Measurements from ENCODE around the gene MEF2B. TPM values are rescaled to one million over a fixed set of nuclear protein-coding genes. Genes with fewer than 3 reads are reported as not detected.

Gene MEF2B
- polyA plus RNA-seq, 2 donors: 0.31 to 0.63 TPM

GRCh38 chr19:19134687-19135158 lies 35.3 kb downstream of the MEF2B start:
- 35 to 43% methylated on average over 21 of the region's 21 CpGs for WGBS, 2 donors
- no peak overlapping the region for H3K27ac ChIP-seq (ENCODE audit: low read depth in 2 of 2, low read length in 1 of 2)
- peaks cover 6 to 8% of the 10 kb centered on the region in 2 donors for H3K9me3 ChIP-seq (ENCODE audit: control insufficient read depth in 2 of 2, insufficient read depth in 1 of 2, low read depth in 1 of 2, low read length in 1 of 2)
- H3K4me1 ChIP-seq (ENCODE audit: control insufficient read depth in 2 of 2, insufficient read depth in 2 of 2, low read length in 1 of 2): peaks cover 4 to 7% of the 10 kb centered on the region in 2 donors
- H3K36me3 ChIP-seq (ENCODE audit: control insufficient read depth in 2 of 2, insufficient read depth in 2 of 2, low read length in 1 of 2): peaks cover 0 to 9% of the 10 kb centered on the region in 2 donors
- no peaks in the 10 kb centered on the region for H3K27me3 ChIP-seq (ENCODE audit: control insufficient read depth in 1 of 2, insufficient read depth in 2 of 2, low read length in 2 of 2)
- no peak overlapping the region for H3K4me3 ChIP-seq (ENCODE audit: low read depth in 1 of 2, low read length in 2 of 2)

GRCh38 chr19:19133985-19134384 lies 36.1 kb downstream of the MEF2B start:
- Histone ChIP-seq H3K4me1 (ENCODE audit: control insufficient read depth in 2 of 2, insufficient read depth in 2 of 2, low read length in 1 of 2) (peaks cover 4 to 7% of the 10 kb centered on the region in 2 donors), H3K27me3 (ENCODE audit: control insufficient read depth in 1 of 2, insufficient read depth in 2 of 2, low read length in 2 of 2) (no peaks in the 10 kb centered on the region), H3K36me3 (ENCODE audit: control insufficient read depth in 2 of 2, insufficient read depth in 2 of 2, low read length in 1 of 2) (peaks cover 0 to 9% of the 10 kb centered on the region in 2 donors), H3K9me3 (ENCODE audit: control insufficient read depth in 2 of 2, insufficient read depth in 1 of 2, low read depth in 1 of 2, low read length in 1 of 2) (peaks cover 6 to 8% of the 10 kb centered on the region in 2 donors), H3K4me3 (ENCODE audit: low read depth in 1 of 2, low read length in 2 of 2) (no peak overlapping the region), H3K27ac (ENCODE audit: low read depth in 2 of 2, low read length in 1 of 2) (no peak overlapping the region)
- WGBS, 2 donors: 83 to 87% methylated on average over 6 of the region's 6 CpGs

- no peak overlapping the region for H3K4me3 ChIP-seq (ENCODE audit: low read depth in 1 of 2, low read length in 2 of 2)
- peaks cover 6 to 8% of the 10 kb centered on the region in 2 donors for H3K9me3 ChIP-seq (ENCODE audit: control insufficient read depth in 2 of 2, insufficient read depth in 1 of 2, low read depth in 1 of 2, low read length in 1 of 2)
- H3K27ac ChIP-seq (ENCODE audit: low read depth in 2 of 2, low read length in 1 of 2): no peak overlapping the region
- peaks cover 0 to 9% of the 10 kb centered on the region in 2 donors for H3K36me3 ChIP-seq (ENCODE audit: control insufficient read depth in 2 of 2, insufficient read depth in 2 of 2, low read length in 1 of 2)
- WGBS, 2 donors: 98% methylated on average over 12 of the region's 12 CpGs
- H3K27me3 ChIP-seq (ENCODE audit: control insufficient read depth in 1 of 2, insufficient read depth in 2 of 2, low read length in 2 of 2): no peaks in the 10 kb centered on the region
- peaks cover 4 to 7% of the 10 kb centered on the region in 2 donors for H3K4me1 ChIP-seq (ENCODE audit: control insufficient read depth in 2 of 2, insufficient read depth in 2 of 2, low read length in 1 of 2)
Observed at GRCh38 chr19:19132912-19133311, 37.2 kb downstream of the MEF2B start.

GRCh38 chr19:19131989-19132388 lies 38.1 kb downstream of the MEF2B start:
- Histone ChIP-seq H3K36me3 (ENCODE audit: control insufficient read depth in 2 of 2, insufficient read depth in 2 of 2, low read length in 1 of 2) (peaks cover 0 to 9% of the 10 kb centered on the region in 2 donors), H3K4me3 (ENCODE audit: low read depth in 1 of 2, low read length in 2 of 2) (no peak overlapping the region), H3K4me1 (ENCODE audit: control insufficient read depth in 2 of 2, insufficient read depth in 2 of 2, low read length in 1 of 2) (peaks cover 1 to 4% of the 10 kb centered on the region in 2 donors), H3K9me3 (ENCODE audit: control insufficient read depth in 2 of 2, insufficient read depth in 1 of 2, low read depth in 1 of 2, low read length in 1 of 2) (peaks cover 6 to 8% of the 10 kb centered on the region in 2 donors), H3K27ac (ENCODE audit: low read depth in 2 of 2, low read length in 1 of 2) (no peak overlapping the region), H3K27me3 (ENCODE audit: control insufficient read depth in 1 of 2, insufficient read depth in 2 of 2, low read length in 2 of 2) (no peaks in the 10 kb centered on the region)
- 82 to 96% methylated on average over 3 of the region's 3 CpGs for WGBS, 2 donors

- no peak overlapping the region for H3K4me3 ChIP-seq (ENCODE audit: low read depth in 1 of 2, low read length in 2 of 2)
- H3K27ac ChIP-seq (ENCODE audit: low read depth in 2 of 2, low read length in 1 of 2): no peak overlapping the region
- WGBS, 2 donors: 95% methylated on average over 6 of the region's 6 CpGs
- H3K4me1 ChIP-seq (ENCODE audit: control insufficient read depth in 2 of 2, insufficient read depth in 2 of 2, low read length in 1 of 2): no peaks in the 10 kb centered on the region
- H3K36me3 ChIP-seq (ENCODE audit: control insufficient read depth in 2 of 2, insufficient read depth in 2 of 2, low read length in 1 of 2): peaks cover 0 to 4% of the 10 kb centered on the region in 2 donors
- H3K27me3 ChIP-seq (ENCODE audit: control insufficient read depth in 1 of 2, insufficient read depth in 2 of 2, low read length in 2 of 2): no peaks in the 10 kb centered on the region
- H3K9me3 ChIP-seq (ENCODE audit: control insufficient read depth in 2 of 2, insufficient read depth in 1 of 2, low read depth in 1 of 2, low read length in 1 of 2): no peaks in the 10 kb centered on the region
Observed at GRCh38 chr19:19126102-19126501, 44.0 kb downstream of the MEF2B start.

GRCh38 chr19:19123386-19123785 lies 46.7 kb downstream of the MEF2B start:
- peaks cover 0 to 12% of the 10 kb centered on the region in 2 donors for H3K36me3 ChIP-seq (ENCODE audit: control insufficient read depth in 2 of 2, insufficient read depth in 2 of 2, low read length in 1 of 2)
- no peak overlapping the region for H3K27ac ChIP-seq (ENCODE audit: low read depth in 2 of 2, low read length in 1 of 2)
- H3K4me1 ChIP-seq (ENCODE audit: control insufficient read depth in 2 of 2, insufficient read depth in 2 of 2, low read length in 1 of 2): peaks cover 0 to 3% of the 10 kb centered on the region in 2 donors
- no peaks in the 10 kb centered on the region for H3K27me3 ChIP-seq (ENCODE audit: control insufficient read depth in 1 of 2, insufficient read depth in 2 of 2, low read length in 2 of 2)
- no peaks in the 10 kb centered on the region for H3K9me3 ChIP-seq (ENCODE audit: control insufficient read depth in 2 of 2, insufficient read depth in 1 of 2, low read depth in 1 of 2, low read length in 1 of 2)
- H3K4me3 ChIP-seq (ENCODE audit: low read depth in 1 of 2, low read length in 2 of 2): no peak overlapping the region

- WGBS, 2 donors: 89 to 100% methylated on average over 1 of the region's 1 CpG
- peaks cover 0 to 3% of the 10 kb centered on the region in 2 donors for H3K4me1 ChIP-seq (ENCODE audit: control insufficient read depth in 2 of 2, insufficient read depth in 2 of 2, low read length in 1 of 2)
- no peak overlapping the region for H3K27ac ChIP-seq (ENCODE audit: low read depth in 2 of 2, low read length in 1 of 2)
- no peak overlapping the region for H3K4me3 ChIP-seq (ENCODE audit: low read depth in 1 of 2, low read length in 2 of 2)
- H3K27me3 ChIP-seq (ENCODE audit: control insufficient read depth in 1 of 2, insufficient read depth in 2 of 2, low read length in 2 of 2): no peaks in the 10 kb centered on the region
- peaks cover 0 to 12% of the 10 kb centered on the region in 2 donors for H3K36me3 ChIP-seq (ENCODE audit: control insufficient read depth in 2 of 2, insufficient read depth in 2 of 2, low read length in 1 of 2)
- no peaks in the 10 kb centered on the region for H3K9me3 ChIP-seq (ENCODE audit: control insufficient read depth in 2 of 2, insufficient read depth in 1 of 2, low read depth in 1 of 2, low read length in 1 of 2)
Observed at GRCh38 chr19:19122902-19123301, 47.2 kb downstream of the MEF2B start.

- peaks cover 0 to 12% of the 10 kb centered on the region in 2 donors for H3K36me3 ChIP-seq (ENCODE audit: control insufficient read depth in 2 of 2, insufficient read depth in 2 of 2, low read length in 1 of 2)
- H3K4me3 ChIP-seq (ENCODE audit: low read depth in 1 of 2, low read length in 2 of 2): no peak overlapping the region
- peaks cover 0 to 3% of the 10 kb centered on the region in 2 donors for H3K4me1 ChIP-seq (ENCODE audit: control insufficient read depth in 2 of 2, insufficient read depth in 2 of 2, low read length in 1 of 2)
- no peaks in the 10 kb centered on the region for H3K9me3 ChIP-seq (ENCODE audit: control insufficient read depth in 2 of 2, insufficient read depth in 1 of 2, low read depth in 1 of 2, low read length in 1 of 2)
- H3K27me3 ChIP-seq (ENCODE audit: control insufficient read depth in 1 of 2, insufficient read depth in 2 of 2, low read length in 2 of 2): no peaks in the 10 kb centered on the region
- no peak overlapping the region for H3K27ac ChIP-seq (ENCODE audit: low read depth in 2 of 2, low read length in 1 of 2)
- 88 to 94% methylated on average over 7 to 10 of the region's 10 CpGs for WGBS, 2 donors
Observed at GRCh38 chr19:19121371-19121770, 48.7 kb downstream of the MEF2B start.

GRCh38 chr19:19120308-19121231 lies 49.5 kb downstream of the MEF2B start:
- WGBS, 2 donors: 72 to 78% methylated on average over 38 to 39 of the region's 39 CpGs
- H3K27me3 ChIP-seq (ENCODE audit: control insufficient read depth in 1 of 2, insufficient read depth in 2 of 2, low read length in 2 of 2): no peaks in the 10 kb centered on the region
- no peaks in the 10 kb centered on the region for H3K9me3 ChIP-seq (ENCODE audit: control insufficient read depth in 2 of 2, insufficient read depth in 1 of 2, low read depth in 1 of 2, low read length in 1 of 2)
- H3K4me1 ChIP-seq (ENCODE audit: control insufficient read depth in 2 of 2, insufficient read depth in 2 of 2, low read length in 1 of 2): peaks cover 0 to 3% of the 10 kb centered on the region in 2 donors
- peaks cover 0 to 12% of the 10 kb centered on the region in 2 donors for H3K36me3 ChIP-seq (ENCODE audit: control insufficient read depth in 2 of 2, insufficient read depth in 2 of 2, low read length in 1 of 2)
- H3K4me3 ChIP-seq (ENCODE audit: low read depth in 1 of 2, low read length in 2 of 2): no peak overlapping the region
- no peak overlapping the region for H3K27ac ChIP-seq (ENCODE audit: low read depth in 2 of 2, low read length in 1 of 2)
